T-helper 2 cell treated with Interferon-gamma antibody and Interleukin-4, amounts not matched to agents 100 ng/mL and 5 ng/mL, for 36 hours (primary cell): ENCODE results near the gene MAST4. TPM values are rescaled to one million over a fixed set of nuclear protein-coding genes. Genes with fewer than 3 reads are reported as not detected.

Experiments
- intact Hi-C: fragments of 100-400 bp; cut with micrococcal nuclease; formaldehyde crosslinking; loops from one replicate; pipeline ENCODE4 v1.15.1; 2023
- total RNA-seq: library from RNA; stranded (reverse); gene quantifications from 2 replicates; pipeline ENCODE4 v1.2.3, GENCODE V29; 2022

Gene MAST4
- total RNA-seq, 1 donor from 2014 or later: 14.0 TPM

DNA sequence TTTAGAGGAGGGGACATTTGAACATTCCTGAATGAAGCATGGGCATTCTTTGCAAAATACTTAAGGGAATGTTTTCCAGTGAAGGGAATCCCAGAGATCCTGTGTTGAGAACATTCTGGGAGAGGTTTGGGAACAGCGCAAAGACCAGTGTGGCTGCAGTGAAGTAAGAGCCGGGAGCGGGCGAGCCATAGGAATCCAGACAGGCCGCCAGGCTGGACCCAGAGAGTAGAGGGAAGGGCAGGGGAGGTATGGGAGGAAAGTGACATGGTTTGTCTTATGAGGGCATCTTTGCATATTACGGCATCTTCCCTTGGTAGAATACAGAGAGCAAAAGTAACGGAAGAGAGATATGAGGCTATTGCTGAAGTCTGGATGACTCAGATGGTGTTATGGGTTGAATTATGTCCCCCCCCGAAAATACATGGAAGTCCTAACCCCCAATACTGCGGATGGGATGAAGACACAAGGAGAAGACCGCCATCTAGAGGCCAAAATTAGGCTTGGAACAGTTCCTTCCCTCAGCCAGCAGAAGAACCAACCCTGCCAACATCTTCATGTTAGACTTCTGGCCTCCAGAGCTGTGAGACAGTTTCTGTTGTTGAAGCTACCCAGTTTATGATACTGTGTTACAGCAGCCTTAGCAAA is 268.2 kb downstream of the MAST4 start:
- intact Hi-C loops: loop anchor here (1.0 kb wide), 2 partner anchors 50 to 557 kb away; no protein-coding TSS in a partner anchor

DNA sequence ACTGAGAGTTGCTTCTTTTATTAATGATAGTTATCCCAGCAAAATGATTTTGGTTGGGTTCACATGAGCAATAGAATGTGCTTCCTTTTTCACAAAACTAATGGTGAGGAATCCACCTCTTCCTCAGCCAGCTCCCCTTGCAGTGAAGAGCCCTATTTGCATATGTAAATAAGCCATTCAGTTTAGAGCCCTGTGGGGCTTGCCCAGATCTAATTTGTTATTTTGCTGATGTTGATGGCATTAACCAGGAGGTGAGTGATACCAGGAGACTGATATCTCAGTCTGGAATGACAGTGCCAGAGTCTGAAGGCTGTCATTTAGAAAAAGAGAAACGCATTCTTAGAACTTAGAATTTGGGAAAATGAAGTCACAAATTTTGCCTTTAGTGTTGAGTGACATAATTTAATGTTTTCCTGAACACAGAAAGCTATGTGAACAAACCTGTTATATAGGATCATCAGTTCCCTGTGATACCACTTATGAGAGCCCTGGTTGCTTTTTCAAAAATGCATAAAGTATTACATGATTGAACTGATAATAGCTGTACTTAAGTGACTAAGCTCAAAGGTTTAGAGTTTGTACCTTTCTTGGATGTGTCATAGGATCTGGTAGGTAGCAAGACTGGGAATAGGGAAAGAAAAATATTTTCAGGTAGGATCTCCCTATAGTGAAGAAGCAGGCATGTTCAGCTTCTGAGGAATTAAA is 271.6 kb downstream of the MAST4 start:
- intact Hi-C loops: no loop called here

DNA sequence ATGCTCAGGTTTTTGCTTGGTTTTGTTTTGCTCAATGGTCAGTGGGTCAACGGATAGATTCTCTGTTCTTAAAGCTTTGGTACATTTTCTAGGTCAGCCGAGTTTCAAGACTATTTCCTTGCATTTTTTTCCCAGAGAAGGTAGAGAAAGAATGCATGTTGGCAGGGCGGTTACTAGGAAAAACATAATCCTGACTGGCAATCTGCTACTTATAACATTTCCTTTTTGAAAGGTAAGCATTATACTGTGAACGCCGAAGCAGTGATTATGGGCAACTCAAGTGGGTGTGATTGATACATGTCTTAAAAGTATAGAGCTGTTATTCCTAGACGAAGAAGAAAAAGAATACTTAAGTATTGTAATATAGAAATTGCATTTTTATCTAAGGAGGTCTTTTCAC is 273.2 kb downstream of the MAST4 start:
- intact Hi-C loops: no loop called here

DNA sequence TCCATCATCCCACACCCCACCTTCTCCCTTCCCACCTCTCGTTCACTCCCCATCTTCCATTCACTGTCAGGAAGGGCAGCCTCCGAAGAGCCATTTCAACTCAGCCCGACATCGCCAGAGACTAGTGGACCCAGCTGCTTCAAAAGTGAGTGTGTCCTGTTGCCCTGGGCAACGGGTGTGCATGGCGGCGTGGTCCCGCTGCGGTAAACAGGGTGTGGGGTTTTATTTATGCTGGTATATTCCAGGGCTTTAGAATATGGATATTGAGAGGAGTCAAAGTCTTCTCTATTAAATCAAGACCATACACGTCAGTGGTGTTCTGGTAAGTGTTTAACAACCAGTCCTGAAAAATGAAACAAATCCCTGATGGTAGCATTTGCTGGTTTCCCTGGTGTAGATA is 274.5 kb downstream of the MAST4 start:
- intact Hi-C loops: no loop called here

DNA sequence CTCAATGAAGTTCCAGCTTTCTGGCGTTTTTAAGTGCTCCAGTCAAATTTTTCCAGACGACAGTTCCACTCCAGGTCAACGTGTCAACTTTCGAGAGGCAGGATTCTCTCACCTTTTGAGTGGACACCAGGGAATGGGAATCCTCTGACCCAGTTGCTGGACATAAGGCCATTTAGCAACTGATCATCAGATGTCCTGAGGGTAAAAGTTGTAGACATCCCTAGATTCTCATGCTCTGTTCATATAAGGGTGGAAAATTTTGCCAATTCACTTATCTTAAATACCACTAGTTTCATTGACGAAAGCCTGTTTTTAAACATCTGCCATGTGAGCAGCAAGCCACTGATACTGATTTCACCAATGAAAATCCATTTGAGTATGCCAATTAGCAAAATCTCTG is 275.5 kb downstream of the MAST4 start:
- intact Hi-C loops: no loop called here

DNA sequence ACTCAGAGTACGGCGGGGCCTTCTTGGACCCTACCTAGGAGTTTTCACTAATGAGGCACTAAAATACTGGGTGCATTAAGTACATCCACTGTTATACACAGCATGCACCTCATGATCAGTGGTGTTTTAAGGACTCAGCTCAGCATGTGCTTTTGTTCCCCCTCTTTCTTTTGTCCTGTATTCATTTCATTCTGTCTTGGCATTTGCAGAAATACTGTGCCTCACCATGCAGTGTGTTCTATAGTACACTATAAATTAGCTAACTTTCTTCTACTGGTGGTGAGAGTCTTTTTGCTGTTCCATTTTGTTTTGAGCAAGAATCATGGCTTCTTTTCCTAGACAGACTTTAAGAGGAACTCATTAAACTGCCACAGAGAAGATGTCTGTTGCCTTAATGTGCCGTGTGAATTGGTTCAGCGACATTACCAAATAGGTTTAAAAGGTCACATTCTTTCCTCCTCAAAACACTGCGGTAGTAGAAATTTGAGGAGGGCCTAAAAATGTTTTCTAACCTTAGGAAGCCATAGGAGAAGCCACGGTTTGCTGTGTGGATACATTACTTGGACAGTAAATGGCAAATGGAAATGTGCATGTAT is 276.6 kb downstream of the MAST4 start:
- intact Hi-C loops: no loop called here

DNA sequence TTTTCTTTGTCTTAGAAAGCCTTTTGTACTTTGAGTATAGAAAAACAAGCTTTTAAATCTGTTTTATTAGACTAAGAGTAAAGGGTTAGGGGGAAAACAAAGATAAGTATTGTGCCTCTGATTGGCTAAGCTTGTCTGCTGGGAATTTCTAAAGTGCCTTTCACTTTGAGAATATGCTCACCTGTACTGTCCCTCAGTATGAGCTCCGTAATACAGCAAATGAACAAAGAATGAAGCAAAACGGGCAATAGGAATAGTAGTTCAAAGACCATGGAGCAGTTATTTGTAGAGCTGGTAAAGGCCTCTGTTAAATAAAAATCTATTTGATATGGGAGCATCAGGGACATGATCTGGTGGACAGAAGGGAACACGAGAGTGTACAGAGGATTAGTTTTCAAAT is 277.8 kb downstream of the MAST4 start:
- intact Hi-C loops: no loop called here

DNA sequence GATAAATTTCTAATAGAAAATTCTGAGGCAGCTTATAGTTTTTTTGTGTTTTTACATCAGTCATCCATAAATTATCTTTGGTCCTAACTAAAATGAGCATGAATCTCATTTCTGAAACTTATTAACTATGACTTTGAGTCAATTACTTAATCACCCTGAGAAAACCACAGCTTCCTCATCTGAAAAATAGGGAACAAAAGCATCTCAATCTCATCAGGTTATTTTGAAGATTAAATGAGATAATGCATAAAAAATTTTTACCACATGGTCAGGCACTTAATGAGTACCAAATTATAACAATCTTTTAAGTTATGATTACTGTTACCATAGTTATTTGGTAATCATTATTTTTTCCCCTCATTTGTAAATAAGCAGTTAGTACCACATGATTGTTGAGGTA is 279.1 kb downstream of the MAST4 start:
- intact Hi-C loops: no loop called here

DNA sequence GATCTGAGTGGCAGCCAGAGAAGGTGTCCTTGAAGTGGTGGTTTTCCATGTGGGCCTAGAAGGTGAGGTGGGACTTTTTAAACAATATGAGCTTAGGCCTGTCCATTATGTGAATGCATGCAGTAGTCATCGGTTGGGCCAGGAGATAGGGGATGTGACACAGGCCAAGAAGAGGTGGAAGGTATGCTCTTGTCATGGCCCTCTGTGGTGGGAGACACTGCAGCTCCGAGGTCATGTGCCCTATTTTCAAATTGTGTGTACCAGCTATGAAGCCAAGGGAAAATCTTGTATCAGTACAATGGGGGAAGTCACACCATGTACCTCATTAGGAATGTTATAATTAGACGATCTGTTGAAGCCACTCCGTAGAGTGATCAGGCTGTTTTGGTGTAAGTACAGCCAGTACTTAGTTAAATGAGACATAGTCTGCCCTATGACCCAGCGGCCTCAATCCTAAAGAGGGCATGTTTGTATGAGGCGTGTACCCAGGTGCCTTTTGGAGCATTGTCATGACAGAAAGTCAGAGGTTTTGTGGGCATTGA is 280.1 kb downstream of the MAST4 start:
- intact Hi-C loops: no loop called here

DNA sequence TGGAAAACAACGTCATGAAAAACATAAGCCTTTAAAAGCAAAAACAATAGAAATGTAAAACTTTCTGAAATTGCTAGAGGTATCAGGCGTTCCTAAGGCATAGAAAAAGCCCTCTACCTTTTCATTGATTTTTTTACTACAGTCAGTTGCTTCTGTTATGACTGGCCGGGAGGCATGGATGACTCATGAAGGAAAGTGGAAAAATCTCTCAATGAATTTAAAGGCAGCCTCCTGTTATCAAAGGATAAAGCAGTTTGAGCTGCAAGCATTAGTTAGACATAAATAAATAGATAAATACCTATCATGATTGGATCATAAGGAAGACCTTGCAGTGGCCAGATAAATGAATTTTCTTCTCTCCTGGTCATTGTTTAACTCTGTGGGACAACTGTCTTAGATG is 281.6 kb downstream of the MAST4 start:
- intact Hi-C loops: no loop called here

DNA sequence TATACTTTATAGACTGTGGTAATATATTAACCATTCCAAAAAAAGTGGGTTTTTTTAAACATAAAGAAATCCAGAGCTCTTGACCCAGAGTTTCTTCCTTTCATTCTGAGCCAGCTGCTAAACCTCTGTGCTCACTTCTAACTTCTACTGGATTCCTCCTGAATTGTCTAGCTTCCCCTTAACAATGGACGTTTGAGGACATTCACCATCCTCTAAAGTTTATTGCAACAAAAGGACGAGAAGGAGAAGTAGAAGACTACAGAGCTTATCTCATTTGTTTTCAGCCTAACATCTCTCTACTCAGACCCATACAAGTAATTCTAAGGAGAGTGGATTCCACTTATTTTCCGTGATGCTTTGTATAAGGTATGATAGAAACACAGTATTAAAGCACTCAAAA is 284.2 kb downstream of the MAST4 start:
- intact Hi-C loops: no loop called here

DNA sequence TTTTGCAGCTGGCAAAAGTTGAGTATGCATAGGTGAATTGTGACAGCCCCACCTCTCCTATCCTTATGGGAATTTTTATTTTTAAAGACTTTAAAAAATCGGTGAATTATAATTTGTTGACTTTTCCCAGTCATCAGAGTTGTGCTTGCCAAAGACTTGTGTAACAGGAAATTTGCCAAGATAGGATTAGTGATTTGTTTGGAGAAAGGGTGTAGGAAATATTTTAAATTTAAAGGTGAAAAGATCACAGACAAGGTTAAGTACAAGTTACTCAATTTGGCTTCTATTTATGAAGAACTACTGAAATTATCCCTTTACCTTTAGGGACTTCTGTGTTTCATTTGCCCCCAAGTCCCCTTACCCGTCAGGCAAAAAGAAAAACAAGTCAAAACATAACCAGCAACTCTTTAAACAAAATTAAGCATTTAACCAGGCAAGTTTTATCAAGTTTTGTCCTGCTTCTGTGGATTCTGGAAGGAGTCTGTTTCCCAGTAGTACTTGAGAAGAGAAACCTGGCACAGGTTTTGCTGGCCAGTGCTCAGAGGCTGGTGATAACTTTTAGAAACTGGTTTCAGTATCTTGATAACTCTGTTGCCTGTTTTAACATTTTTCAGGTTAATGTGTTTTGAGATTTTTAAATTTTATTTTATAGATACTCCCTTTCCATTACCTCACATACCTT is 285.4 kb downstream of the MAST4 start:
- intact Hi-C loops: no loop called here

DNA sequence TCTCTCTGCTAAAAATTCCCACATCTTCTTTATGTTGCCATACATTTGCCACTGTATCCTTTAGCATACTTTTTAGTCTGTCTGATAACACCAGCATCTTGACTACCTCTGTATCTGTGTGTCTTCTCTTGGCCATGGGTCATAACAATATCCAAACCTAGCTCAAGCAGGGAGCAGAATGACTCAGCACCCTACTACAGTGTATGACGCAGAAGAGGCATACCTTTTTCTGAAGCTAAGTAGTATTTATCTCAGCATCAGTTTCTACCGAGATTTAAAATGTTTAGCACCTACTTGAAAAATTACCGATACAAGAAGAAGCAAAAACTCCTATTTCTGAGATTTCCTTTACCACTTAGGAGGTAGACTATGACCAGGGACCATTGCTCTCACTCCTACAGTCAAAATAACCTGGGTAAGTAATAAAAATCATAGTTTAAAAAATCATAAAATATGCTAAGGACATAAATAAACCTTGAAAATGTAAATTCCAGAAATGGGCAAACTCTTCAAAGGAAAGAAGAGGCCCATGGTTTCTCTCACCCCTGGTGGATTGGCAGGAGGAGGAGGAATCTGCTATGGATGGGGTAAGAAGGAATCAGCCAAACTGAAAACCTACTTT is 286.5 kb downstream of the MAST4 start:
- intact Hi-C loops: no loop called here

DNA sequence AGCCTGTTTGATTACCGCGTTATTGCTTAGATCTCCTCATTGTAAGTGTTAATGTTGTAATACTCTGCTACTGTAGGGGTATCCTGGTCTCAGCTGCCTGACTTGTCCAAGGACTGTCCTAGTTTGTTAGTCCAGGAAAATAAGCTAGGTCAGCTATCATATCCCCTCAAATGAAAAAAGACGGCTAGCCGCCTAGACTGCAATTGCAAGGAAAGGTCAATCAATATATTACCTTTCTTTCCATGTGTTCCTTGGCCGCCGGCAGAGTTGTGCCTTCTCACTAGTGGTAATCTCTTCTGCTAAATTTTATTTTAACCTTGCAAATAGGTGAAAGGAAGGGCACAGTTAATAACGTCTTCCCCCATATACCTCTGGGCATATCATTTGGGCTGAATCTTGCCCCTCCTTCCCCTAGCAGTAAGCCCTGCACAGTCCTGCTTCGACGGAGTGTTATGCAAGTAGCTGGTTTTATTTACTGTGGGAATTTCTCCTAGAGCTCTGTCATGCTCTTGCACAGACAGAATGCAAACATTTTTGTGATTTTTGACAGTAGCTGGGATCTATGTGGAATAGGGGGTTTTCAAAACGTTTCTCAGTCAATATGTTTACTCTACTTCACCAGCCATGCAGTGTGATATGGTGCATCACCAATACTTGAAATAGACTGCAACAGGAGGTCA is 288.5 kb downstream of the MAST4 start:
- intact Hi-C loops: no loop called here

DNA sequence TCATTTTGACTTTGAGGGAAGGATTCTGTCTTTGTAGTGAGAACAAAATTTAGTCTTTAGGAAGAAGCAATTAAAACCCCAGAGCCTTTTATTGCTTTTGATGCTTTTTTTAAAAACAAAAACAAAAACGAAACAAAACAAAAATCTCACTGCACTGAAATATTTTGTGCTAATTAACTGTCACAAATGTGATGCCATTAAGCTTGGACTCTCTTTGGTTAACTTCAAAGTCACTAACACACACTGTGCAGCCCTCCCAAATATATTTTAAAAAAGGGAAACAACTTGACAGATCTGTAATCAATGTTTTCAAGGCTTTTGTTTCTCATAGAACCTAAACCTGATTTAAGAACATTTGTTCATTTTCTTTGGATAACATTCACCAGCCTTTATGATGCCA is 290.7 kb downstream of the MAST4 start:
- intact Hi-C loops: no loop called here

DNA sequence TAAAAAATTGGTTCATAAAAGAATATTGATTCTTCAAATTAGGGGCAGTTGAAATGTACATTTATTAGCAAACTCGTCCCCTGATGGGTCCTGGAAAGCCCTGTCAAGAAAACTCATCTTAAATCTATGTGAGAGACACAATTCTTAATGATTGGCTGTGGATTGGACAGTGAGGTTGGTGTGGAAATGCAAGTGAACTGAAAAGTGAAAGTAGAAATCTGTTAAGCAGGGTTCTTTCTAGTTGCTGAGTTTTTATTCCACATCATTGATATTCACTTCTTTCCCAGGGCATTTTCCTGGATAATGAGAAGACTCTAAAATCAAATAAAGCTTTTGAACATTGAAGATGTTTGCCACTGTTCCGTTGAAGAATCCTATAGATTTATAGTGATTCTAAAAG is 292.4 kb downstream of the MAST4 start:
- intact Hi-C loops: no loop called here

DNA sequence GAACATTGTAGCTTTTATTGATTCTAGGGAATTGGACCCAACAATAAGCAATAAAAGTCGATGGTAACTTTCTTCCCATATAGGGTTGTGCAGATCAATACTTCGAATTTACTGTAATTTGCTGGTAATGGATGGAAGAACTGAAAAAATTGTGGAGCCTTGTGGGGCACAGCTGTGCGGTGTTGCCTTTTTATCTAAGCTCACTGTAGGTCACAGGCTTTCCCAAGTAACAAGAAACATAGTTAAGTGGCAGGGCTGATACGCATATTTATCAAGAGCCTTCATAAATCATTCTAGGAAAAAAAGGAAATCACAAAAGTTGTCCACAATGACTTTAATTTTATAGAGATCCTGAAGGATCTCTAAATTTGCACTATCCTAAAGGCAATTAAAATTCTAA is 292.9 kb downstream of the MAST4 start:
- intact Hi-C loops: no loop called here

DNA sequence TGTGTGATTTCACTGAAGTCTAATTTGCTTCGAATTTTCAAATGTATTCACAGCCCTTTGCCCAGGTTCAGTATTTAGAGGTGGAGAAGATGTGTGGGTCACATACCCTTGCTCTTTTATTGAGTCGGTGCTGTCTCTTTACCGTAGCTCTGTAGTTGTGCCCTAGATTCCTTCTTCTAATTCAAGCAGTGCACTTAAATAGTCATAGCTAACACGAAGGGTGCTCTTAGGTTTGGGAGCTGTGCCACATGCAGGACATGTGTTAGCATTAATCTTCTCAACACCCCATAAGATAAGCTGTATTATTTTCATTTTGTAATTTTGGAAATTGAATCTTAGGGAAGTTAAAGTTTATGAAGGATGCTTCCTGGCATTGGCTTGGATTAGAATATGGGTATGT is 293.3 kb downstream of the MAST4 start:
- intact Hi-C loops: no loop called here

DNA sequence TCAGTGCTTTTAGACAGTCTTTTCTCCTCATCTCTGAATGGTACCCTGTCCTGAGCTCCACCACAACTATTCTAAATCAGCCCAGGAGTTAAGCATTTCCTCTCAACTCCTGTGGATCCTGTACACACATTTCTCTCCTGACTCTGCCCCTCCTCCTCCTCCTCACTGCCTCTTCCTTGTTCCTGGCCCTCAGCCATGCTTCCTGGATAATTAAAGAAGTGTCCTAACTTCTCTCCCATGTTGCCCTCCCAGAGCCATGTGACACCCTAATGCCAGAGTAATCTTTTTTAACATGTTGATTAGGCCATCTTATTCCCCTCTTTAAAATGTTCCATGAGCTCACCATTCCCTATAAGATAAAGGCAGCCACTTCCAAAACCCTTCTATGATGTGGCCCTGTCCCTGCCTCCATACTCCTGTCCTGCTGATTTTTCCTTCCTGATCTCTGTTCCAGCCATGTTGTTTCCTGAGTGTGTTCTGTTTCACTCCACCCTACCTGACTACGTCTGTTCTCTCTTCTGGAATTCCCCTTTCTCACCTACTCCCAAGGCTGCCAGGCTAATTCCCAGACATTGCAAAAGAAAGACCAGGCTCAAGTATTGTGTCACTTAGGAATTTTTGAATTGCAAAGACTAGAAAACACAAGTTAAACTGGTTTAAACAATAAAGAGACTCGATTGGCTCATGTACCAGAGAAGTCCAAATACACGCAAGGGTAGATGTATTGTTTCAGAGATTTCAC is 295.2 kb downstream of the MAST4 start:
- intact Hi-C loops: no loop called here

DNA sequence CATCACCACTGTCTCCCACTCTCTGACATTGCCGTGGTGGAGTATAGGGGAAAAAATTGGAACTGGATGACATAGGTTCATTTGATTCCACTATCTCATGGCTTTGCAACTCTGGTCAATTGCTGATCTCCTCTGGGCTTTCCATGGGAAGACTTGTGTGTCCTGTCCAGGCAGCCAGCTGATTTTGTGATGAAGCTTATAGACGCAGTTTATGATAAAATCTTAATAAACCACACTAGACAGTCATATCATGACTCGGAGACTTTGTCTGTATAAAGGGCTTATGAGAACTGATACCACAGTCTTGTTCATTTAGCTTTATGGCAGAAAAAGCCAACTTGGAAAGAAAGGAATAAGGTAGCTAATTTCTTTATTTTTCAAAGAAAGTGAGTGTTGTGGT is 296.5 kb downstream of the MAST4 start:
- intact Hi-C loops: no loop called here
